GM18508 (cell line): ENCODE results near the gene CLCNKB.

Source experiments
- ATAC-seq: cut with Tn5 transposase; IDR thresholded peaks from one replicate; pipeline ENCODE4 v1.9.1; 2021; ENCODE audit warnings: moderate number of reproducible peaks; ENCODE audit not compliant: insufficient read depth, unreplicated experiment

The CLCNKB gene

DNA sequence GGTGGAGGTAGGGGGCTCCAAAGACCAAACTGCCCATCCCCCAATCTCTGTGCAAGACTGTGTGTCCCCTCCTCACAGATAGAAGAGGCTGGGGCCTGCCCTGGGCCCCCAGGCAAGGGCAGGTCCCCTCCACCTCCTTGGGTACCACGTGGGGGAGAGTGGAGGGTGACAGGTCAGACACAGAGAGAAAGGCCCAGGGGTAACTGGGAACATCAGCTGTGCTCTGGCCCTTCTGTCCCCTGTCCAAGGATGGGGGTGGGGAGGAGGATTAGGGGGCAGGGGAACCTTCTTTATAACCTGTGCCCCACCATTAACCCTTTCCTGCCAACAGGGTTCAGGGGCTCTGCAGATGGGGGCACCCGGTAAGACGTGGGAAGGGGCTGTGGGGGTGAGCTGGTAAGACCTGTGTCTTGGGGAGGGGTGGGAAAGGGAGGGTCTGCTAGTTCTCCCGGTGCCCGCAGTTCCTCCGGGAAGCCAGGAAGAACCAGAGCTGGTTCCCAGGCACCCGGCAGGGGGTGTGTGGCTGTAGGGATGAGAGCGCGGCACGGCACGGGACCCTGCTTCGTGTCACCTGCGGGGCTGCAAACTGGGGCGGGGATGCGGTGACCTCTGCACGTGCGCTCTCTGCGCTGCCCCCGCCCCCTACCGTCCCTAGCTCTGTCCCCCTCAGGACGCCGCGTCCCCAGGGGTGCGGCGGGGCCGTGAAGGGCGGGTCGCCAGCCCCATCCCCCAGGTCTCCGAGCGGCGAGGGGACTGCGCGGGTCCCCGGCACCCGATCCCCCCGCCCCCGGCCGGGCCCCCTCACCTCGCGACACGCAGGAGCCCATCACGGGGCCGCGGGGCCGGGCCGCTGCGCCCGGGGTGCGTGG lies 29.3 kb downstream of the CLCNKB start:
- ATAC-seq: no peak

DNA sequence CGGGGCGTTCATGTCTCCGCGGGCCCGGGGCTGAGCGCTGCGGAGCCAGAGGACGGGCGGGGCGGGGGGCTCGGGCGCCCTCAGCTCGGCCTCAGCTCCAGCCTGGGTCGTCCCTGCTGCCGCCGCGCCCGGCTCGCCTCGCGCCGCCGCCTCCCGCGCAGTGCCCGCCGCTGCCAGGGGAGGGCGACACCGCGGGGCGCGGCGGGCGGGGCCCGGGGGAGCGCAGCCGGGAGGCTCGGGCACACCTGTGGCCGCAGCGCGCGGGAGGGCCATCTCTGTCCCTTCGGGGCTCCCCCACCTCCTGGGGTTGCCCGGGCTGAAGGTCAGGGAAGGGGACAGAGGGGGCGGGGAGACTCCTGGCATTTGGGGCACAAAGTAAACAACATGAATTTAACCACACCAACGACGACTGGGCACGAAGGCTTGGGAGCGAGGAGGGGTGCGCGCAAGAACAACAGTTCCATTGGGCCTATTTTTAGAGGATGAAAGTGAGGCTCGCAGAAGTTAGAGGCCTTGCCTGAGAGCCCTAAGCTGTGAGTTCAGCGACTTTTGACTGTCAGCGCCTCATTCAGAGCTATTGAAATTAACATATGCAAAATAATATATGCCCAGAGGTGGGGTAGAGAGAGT lies 30.0 kb downstream of the CLCNKB start, which contains the start of gene FAM131C:
Gene FAM131C, minus strand, starts transcription at position 162 of the 630 bp plus-strand sequence. CDS start 209 bp downstream, outside the sequence.
- no peak for ATAC-seq

DNA sequence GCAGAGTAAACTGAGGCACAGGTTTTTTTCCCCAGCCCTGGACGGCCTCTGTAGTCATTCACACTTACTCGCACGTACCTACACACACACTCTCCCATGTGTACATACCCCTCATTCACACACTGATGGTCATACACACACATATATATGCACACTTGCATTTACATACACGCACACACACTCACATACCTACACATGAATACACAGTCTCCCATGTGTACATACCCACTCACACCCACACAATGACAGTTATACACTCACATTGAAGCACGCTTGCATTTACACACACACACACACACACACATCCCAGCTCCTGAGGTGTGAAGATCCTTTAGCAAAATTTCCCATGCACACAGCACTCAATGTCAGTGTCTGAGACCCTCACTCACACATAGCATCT lies 30.6 kb downstream of the CLCNKB start:
- no peak for ATAC-seq

DNA sequence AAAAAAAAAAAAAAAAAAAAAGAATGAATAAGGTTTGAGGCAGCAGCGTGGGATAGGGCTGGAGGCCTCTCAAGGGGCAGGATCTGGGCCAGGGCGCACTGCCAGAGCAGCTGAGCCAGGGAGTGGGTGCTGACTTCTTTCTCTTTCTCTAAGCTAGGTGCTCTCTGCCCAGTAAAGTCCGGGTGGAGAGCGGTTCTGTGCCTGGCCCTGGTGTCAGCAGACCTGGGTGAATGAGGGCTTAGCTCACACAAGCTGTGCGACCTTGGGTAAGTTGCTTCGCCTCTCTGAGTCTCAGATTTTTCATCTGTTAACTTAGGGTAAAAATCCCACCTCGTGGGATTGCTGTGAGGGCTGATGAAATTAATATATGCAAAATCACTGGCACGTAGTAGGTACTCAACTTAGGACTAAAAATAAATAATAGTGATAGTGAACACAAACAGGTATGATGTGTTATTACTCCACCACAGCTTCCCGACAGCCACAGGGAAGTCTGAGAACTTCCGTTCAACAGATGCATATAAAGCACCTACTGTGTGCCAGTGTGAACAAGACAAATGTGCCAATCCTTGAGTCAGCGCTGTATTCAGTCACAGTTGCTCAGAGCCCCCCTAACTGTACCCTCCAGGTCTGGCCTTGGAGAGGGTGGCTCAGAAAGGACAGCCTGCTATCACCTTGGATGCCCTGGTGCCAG lies 31.9 kb downstream of the CLCNKB start:
- no peak for ATAC-seq

DNA sequence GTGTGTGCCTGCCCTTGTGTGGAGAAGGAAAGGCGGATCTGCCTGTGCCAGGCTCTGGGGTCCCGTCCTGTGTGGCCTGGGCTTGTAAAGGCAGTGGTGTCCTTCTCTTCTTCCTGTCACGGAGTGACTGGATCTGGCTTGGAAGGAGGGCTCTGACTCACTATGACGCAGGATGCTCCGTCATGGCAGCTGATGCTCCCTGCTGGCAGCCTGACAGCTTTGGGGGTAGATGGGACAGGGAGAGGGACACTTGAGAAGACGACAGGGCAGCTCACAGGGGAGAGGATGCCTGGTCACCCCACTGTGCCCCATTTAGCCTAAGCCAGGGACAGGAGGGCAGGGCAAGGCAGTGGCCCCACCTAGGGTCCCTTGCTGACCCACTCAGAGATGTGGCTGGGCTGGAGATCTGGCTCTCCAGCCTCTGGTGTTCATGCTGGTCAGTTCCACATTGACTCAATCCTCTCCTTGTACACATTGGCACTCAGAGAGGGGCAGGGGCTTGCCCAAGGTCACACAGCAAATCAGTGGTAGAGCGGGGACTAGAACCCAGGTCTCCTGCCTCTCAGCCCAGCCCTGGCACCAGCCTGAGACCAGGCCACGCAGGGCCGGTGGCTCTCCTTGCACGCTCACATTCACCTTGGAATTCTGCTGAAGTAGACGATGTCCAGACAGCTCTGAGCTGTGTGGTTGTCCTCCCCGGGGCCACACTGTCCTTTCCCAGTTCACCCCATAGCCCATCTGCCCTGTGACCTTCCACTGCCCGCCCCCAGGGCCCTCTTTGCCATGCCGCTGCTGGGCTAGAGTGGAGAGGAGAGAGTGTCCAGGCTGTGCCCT lies 32.7 kb downstream of the CLCNKB start:
- ATAC-seq: no peak

DNA sequence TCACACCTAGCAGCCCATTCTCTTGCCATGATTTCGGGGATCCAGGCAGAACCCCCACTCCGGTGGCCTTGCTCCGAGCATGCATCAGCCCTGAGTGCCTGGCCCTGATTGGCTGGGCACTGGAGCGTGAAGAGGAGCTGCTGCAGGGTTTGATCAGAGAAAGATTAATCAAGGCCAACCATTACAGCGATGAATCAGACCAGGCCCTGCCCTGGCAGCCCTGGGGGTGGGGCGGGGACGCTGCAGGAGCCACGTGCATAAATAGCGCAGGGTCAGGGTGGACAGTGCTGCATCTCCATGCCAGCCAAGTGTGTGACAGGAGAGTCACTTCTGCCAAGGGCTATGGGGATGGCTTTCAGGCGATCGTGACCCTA lies 33.3 kb downstream of the CLCNKB start:
- no peak for ATAC-seq

DNA sequence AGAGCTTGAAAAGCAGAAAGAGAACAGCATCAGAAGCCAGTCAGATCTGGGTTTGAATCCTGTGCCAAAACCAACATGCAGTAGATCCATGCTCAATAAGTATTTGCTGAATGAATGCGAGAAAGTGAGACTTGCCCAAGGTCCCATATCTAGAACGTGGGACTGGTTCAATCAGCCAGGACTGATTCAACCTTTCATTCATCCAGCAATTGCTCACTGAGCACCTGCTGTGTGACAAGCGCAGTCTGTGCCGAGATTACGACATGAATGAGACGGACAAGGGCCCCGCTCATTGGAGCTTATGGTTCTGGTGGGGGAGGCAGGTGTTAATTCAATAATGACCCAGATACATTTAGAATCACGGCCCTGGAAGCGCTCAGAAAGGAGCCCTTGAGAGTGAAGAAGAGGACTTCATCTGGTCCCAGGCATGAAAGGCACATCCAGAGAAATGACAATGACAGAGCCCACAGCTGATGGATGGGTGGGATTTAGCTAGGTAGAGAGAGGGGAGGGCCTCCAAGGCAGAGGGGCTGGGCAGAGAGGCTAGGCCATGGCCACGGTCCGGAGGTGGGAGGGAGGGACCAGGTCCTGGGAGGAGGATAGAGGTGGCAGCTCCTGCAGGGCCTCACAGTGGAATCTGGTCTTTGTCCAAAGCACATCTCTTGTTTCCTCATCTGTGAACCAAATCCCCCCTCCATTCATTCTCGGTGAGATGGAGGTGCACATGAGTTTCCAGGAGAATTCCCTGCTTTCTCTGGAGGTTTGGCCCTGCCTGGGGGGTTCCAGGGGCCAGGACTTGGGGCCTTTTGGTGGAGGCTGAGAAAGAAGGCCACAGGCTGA lies 34.0 kb downstream of the CLCNKB start:
- ATAC-seq: no peak

DNA sequence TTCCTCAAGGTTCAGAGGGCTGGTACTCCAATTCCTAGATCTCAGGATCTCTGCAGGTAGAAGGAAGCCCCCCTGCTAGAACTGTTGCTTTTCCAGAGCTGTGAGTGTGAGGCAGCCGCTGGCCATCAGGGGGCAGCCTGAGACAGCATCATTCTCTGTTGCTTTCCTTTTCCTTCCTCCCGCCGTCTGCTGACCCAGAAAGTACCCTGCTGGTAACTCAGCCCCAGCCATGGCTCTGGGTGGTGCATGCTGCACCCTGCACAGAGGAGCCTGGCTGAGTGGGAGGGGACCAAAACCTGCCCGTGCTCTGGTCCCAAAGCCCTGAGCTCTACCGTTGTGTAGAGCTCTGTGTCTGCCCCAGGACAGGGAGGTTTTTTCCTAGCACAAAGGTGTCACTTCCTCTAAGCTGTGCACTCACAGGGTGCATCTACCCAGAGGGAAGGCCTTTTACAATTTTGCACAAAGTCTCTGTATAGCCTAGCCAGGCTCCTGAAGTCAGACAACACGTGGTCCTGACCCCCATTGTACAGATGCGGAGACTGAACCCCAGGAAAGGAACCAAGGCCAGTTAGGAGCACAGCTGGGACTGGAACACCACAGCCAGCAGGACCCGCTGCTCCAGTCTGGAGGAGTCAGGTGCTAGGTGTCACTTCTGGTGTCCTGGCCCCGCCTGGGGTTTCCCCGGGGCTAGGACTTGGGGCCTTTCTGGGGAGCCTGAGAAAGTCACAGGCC lies 35.5 kb downstream of the CLCNKB start:
- ATAC-seq: no peak

DNA sequence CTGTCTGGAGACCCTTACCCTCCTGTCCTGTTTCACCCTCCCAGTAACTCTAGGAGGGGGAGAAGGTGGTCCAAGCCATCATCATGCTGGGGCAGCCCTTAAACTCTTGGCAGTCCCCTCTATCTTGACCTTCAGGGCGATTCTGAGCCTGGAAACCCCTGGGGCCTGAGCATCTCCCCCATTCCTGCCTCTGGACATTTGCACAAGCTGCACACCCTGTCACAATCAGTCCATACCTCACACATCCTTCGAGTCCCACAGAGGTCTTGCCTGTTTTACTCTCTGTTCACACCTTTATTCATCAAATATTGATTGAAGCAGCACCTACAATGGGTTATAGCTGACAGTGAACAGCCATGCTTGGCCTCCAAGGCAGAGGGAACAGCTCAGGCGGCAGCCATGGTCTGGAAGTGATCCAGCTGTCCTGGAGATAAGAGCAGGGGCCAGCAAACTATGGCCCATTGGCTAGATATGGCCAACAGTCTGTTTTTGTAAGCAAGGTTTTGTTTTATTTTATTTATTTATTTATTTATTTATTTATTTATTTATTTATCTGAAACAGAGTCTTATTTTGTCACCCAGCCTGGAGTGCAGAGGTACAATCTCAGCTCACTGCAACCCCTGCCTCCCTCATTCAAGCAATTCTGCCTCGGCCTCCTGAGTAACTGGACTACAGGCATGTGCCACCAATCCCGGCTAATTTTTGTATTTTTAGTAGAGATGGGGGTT lies 37.0 kb downstream of the CLCNKB start:
- ATAC-seq: no peak

DNA sequence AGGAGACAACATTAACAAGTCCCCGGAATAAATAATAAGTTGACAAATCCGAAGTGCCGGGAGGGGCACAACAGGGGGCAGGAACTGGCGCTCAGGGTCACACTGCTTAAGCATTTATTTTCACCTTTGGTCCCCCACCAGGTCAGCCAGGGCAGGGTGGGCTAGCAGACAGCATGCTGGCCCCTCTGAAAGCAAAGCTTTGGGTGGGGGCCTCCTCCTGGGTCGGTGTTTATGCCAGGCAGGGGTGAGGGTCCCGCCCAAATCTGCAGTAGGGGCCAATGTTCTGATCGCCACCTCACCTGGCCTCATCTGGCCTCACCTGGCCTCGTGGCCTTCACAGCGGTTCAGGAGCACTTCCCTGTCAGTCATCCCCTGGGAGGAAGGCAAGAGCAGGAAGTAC lies 38.1 kb downstream of the CLCNKB start:
- no peak for ATAC-seq

DNA sequence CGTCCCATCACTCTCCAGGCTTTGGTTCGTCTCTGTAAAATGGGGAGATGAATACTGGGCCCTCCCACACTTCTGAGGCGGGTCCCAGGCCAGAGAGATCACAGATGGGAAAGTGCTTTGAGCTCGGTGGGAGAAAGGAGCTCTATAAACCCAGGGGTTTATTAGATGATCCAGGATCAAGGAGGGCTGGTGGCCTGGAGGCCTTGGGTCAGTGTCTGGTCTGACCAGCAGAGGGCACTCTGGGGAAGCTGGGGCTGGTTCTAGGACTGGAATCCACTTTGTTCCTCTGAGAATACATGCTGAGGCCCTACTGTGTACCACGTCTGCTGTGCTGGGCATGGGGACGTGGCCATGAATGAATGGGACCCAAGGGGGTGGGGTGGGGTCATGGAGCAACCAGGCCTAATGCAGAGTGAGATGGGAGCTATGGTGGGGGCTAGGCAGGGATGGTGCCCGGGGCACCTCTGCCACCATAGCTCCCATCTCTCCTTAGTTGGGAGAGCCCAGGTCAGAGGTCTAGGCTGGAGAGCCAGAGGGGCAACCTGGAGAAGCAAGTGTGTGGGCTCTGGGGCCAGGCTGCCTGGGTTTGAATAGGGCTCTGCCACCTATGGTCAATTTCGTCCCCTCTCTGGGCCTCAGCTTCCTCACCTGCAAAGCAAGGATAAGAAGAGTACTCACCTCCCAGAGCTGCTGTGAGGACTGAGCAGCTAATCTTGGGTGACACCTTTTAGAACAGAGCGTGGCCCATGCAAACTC lies 38.9 kb downstream of the CLCNKB start:
- ATAC-seq: no peak

DNA sequence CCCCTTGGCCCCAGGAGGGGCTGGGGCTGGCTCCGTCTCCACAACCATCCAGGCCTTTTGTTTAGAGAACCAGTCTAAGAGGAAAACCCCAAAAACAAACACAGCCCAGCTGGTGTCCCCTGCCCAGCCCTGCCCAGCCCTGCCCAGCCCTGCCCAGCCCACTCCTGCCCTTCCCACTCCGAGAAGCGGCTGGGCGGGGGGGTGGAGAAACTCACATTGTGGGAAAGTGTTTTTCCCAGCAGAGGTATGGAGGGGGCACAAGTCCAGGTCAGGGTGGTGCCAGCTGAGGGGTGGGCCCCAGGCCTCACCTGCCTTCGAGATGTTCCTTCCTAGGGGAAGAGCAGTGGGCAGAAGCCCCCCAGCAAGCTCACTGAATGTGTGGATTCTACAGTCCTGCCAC lies 39.9 kb downstream of the CLCNKB start:
- ATAC-seq: no peak

DNA sequence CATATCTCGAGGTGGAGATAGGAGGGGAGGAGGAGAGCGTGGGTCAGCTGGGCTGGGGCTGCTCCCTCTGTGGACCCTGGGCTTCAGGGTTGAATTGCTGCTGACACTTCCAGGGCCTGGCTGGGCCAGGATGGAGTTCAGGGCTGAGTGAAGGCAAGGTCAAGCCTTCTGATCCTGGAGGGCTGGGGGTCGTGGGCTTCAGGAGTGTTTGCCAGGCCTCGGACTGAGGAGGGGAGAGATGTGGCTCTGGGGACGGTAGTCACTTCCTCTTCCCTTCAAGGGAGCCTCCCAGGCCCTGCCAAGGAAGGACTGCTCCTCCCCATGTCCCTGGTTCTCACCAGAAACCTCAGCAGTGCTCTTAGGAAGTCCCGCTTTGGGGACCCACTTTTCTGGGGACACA lies 41.9 kb downstream of the CLCNKB start:
- ATAC-seq: no peak

DNA sequence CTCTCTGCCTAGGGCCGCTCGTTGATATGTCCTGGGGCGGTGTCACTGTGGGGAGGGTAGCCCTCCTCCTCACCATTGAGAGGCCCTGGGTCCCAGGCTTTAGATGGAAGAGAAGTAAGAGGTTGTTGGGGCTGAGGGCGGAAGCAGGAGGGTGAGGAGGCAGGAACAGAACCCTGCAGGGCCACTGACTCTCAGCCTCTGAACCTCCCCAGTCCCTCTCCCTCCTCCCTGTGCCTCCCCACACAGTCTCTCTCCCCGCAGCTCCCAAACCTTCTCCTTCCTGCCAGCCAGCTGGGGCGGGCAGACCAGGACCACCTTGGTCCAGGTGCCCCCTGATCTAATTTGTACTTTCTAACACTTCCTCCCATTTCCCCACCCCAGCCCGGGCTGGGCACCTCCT lies 44.2 kb downstream of the CLCNKB start:
- ATAC-seq: no peak

DNA sequence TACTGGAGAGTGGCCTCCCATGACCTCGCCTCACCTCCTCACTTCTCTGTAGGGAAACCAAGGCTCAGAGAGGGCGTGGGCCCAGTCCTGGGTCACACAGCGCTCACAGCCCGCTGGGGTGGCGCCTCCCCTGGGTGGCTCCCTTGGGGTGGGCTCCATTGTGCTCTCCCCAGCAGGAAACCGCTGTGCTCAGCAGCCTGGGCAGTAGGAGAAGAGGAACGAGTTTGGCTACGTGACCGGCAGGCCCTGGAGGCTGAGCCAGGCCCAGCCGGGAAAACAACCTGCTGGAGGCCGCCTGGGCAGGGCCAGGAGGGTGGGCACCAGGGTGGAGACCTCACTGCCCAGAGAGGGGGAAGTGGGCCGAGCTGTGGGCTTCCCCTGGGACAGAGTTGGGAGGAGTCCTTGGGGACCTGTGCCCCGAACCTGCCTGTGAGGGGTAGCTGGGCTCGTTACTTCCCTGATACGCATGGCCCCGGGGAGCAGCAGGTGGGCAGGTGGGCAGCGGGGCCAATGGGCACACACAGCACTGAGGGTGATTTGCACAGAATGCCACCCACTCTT lies 44.8 kb downstream of the CLCNKB start:
- no peak for ATAC-seq

DNA sequence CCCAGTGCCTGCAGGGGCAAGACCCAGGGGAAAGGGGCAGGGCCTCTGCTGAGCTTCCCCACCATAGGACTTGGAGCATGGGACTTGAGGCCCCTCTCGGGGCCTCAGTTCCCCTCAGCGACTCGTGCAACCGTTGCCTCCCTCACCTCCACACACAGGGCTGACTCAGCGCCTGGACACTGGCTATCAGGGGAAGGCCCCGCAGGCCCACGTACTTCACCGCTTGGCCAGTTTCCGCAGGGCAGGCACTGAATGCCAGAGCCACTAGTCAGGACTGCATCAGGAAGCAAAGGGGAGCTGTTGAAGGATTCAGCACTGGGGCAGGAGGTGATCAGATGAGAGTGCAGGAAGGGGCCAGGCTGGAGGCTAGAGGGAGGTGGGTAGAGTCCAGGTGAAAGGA lies 45.4 kb downstream of the CLCNKB start:
- no peak for ATAC-seq
